GM12872 (cell line): ENCODE data around the gene TAF11L7.
"Not testable (repeated sequence)": the region's sequence is repeated elsewhere in the genome, so short reads cannot be mapped to it uniquely, and the experiment has no call there.

ENCODE experiments used
- TF ChIP-seq, protein P1 (sequence below): IDR thresholded peaks from 3 replicates; pipeline ENCODE4 v1.5.1; 2011; ENCODE audit warnings: low read depth, mild to moderate bottlenecking, low read length, moderate library complexity; ENCODE audit not compliant: insufficient read depth

Gene TAF11L7

DNA sequence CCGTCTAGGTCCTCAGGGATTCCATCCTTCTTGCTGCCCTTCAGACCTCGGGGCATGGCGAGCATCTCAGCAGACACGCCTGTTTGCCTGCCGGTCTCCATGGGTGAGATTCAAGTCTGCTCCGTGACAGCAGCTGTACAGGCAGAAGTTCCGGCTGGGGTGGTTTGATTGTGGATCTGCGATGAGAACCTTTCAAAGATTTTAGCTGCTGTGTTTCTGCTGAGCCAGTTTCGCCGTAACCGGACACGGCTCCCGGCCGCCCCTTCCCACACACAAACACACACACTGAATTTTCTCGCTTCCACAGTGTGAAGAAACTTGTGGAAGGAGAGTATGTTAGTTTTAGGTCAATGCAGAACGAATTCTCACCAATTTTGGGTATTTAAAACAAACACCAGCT lies at the start of gene TAF11L7:
Gene TAF11L7 (minus strand): TSS at position 101 of the 400 bp plus-strand sequence.
- TF ChIP-seq, protein P1, sequence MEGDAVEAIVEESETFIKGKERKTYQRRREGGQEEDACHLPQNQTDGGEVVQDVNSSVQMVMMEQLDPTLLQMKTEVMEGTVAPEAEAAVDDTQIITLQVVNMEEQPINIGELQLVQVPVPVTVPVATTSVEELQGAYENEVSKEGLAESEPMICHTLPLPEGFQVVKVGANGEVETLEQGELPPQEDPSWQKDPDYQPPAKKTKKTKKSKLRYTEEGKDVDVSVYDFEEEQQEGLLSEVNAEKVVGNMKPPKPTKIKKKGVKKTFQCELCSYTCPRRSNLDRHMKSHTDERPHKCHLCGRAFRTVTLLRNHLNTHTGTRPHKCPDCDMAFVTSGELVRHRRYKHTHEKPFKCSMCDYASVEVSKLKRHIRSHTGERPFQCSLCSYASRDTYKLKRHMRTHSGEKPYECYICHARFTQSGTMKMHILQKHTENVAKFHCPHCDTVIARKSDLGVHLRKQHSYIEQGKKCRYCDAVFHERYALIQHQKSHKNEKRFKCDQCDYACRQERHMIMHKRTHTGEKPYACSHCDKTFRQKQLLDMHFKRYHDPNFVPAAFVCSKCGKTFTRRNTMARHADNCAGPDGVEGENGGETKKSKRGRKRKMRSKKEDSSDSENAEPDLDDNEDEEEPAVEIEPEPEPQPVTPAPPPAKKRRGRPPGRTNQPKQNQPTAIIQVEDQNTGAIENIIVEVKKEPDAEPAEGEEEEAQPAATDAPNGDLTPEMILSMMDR, result not testable (repeated sequence)

DNA sequence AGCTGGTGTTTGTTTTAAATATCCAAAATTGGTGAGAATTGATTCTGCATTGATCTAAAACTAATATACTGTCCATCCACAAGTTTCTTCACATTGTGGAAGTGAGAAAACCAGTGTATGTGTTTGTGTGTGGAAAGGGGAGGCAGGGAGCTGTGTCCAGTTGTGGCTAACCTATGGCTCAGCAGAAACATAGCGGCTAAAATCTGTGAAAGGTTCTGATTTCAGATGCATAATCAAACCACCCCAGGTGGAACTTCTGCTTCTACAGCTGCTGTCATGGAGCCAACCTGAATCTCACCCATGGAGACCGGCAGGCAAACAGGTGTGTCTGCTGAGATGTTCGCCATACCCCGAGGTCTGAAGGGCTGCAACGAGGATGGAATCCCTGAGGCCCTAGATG lies 48.6 kb upstream of the TAF11L7 start, which contains the start of gene TAF11L14:
Gene TAF11L14 (plus strand): TSS at position 301 of the 400 bp plus-strand sequence.
- TF ChIP-seq, protein P1, result no peak

DNA sequence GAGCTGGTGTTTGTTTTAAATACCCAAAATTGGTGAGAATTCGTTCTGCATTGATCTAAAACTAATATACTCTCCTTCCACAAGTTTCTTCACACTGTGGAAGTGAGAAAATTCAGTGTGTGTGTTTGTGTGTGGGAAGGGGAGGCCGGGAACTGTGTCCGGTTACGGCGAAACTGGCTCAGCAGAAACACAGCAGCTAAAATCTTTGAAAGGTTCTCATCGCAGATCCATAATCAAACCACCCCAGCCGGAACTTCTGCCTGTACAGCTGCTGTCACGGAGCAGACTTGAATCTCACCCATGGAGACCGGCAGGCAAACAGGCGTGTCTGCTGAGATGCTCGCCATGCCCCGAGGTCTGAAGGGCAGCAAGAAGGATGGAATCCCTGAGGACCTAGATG lies 46.2 kb upstream of the TAF11L7 start, which contains the start of gene TAF11L13:
Gene TAF11L13 (plus strand): TSS at position 301 of the 400 bp plus-strand sequence.
- TF ChIP-seq, protein P1, result not testable (repeated sequence)

DNA sequence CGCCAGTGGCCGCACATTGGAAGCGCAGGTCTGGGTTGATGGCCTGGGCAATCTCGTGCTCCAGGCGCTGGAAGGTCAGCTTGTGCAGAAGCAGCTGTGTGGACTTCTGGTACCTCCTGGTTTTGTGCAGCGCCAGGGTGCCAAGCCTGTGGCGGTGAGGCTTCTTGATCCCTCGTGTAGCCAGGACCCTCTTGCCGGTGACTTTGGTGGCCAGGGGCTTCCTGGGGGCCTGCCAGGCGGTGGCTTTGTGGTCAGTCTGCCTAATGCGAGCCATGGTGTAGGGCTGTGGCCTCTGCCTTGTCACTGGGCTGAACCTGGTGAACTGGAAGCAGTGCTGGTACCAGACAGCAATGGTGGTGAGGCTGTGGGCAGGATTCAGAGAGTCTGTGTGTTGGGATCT lies 40.1 kb upstream of the TAF11L7 start:
- TF ChIP-seq, protein P1, result no peak

DNA sequence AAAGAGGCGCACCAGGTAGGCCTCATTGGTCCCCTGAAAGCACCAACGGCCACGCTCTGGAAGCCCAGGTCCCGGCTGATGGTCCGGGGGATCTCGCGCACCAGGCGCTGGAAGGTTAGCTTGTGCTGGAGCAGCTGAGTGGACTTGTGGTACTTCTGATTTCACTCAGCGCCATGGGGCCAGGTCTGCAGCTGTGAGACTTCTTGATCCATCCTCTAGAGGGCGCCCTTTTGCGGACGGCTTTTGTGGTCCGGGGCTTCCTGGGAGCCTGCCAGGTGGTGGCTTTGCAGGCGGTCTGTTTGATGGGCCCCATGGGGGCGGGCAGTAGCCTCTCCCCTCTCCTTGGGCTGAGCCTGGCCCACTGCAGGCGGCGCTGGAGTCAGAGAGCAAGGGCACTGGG lies 35.1 kb upstream of the TAF11L7 start:
- TF ChIP-seq, protein P1, result 0 out of 3 replicates have a peak, but pooled peaks have one; percentile 25

DNA sequence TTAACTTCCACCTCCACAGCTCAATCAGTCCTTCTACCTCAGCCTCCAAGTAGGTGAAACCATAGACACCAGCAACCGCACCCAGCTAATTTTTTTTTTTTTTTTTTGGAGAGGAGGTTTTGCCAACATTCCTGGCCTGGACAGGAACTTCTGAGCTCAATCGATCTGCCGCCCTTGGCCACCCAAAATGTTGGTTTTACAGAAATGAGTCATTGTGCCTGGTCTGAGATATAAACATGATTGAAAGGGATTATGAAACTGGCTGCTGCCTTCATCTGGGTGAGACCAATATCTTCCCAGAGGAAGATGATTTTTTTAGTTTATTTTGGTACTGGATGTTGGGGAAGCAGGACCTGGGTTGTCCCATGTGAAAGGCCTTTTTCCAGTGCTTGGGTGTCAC lies 33.8 kb upstream of the TAF11L7 start:
- TF ChIP-seq, protein P1, result no peak

DNA sequence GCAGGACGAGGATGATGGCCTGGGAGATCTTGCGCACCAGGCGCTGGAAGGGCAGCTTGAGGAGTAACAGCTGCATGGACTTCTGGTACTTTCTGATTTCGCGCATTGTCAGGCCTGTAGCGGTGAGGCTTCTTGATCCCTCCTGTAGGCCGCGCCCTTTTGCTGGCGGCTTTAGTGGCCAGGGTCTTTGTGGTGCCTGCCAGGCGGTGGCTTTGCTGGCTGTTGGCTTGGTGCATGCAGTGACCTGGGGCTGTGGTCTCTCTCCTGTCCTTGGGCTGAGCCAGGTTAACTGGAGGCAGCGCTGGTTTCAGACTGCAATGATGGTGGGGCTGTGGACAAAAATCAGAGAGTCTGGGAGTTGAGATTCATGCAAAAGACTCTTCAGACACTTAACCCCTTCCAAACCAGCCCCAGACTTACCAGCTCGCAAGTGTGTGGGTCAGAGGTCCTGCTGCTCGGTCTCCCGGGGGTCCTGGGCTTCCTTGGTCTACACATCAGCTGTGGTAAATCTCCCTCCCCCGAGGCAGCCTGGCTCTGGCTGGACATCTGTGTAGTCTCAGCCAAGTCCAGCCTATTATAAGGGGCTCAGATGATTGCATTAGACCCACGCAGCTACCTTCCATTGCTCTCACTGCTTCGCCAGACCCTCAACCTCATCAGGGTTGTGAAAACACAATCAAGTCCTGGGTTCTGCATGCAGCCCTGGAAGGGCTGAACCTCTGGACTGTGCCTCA lies 29.5 kb upstream of the TAF11L7 start:
- TF ChIP-seq, protein P1, result no peak
